Naive B cell (primary cell): ENCODE data around the gene ARX. TPM values are rescaled to one million over a fixed set of nuclear protein-coding genes. Genes with fewer than 3 reads are reported as not detected.
A peak's percentile ranks its signal among the peaks of the same experiment; 100 is the strongest.

Source experiments
- ATAC-seq, 2 donors: fragments of 150-1000 bp; cut with Tn5 transposase; 2 replicates each; pipeline ENCODE4 v1.10.0; 2021; ENCODE audit warnings: low read depth in 2 of 2, mild to moderate bottlenecking in 2 of 2, moderate library complexity in 2 of 2
- DNase-seq: peaks from one replicate; pipeline ENCODE4 v3.0.0; 2022
- H3K27ac Mint-ChIP-seq, 6 donors: one replicate each; pipeline ENCODE4 v1.8.0; 2020 to 2022; ENCODE audit warnings: mild to moderate bottlenecking in 6 of 6, mixed read lengths in 6 of 6, moderate library complexity in 5 of 6, inconsistent platforms in 2 of 6
- H3K27me3 Mint-ChIP-seq, 3 donors: one replicate each; pipeline ENCODE4 v1.8.0; 2021 to 2022; ENCODE audit warnings: mixed read lengths in 3 of 3, mild to moderate bottlenecking in 1 of 3
- H3K36me3 Mint-ChIP-seq, 2 donors: one replicate each; pipeline ENCODE4 v1.8.0; 2020 to 2022; ENCODE audit warnings: mixed read lengths in 2 of 2, inconsistent platforms in 1 of 2, mild to moderate bottlenecking in 1 of 2
- H3K4me1 Mint-ChIP-seq, 3 donors: one replicate each; pipeline ENCODE4 v1.8.0; 2020 to 2022; ENCODE audit warnings: mixed read lengths in 3 of 3, inconsistent platforms in 1 of 3, mild to moderate bottlenecking in 1 of 3, moderate library complexity in 1 of 3
- H3K4me3 Mint-ChIP-seq, 8 donors: one replicate each; pipeline ENCODE4 v1.8.0; 2020 to 2022; ENCODE audit warnings: mild to moderate bottlenecking in 8 of 8, mixed read lengths in 8 of 8, moderate library complexity in 8 of 8, inconsistent platforms in 2 of 8
- H3K9me3 Mint-ChIP-seq, 7 donors: one replicate each; pipeline ENCODE4 v1.8.0; 2020 to 2022; ENCODE audit warnings: mixed read lengths in 7 of 7, mild to moderate bottlenecking in 5 of 7, inconsistent platforms in 2 of 7, moderate library complexity in 1 of 7
- polyA plus RNA-seq, 6 donors: library from polyadenylated mRNA; unstranded; fragments of 300-500 nt; fragmentation: Illumina TruSeq; gene quantifications; one replicate each; pipeline ENCODE4 v1.2.3, GENCODE V29; 2021; ENCODE audit warnings: low read depth in 6 of 6

ARX gene
- polyA plus RNA-seq, 6 donors from 2014 or later, result not detected

DNA sequence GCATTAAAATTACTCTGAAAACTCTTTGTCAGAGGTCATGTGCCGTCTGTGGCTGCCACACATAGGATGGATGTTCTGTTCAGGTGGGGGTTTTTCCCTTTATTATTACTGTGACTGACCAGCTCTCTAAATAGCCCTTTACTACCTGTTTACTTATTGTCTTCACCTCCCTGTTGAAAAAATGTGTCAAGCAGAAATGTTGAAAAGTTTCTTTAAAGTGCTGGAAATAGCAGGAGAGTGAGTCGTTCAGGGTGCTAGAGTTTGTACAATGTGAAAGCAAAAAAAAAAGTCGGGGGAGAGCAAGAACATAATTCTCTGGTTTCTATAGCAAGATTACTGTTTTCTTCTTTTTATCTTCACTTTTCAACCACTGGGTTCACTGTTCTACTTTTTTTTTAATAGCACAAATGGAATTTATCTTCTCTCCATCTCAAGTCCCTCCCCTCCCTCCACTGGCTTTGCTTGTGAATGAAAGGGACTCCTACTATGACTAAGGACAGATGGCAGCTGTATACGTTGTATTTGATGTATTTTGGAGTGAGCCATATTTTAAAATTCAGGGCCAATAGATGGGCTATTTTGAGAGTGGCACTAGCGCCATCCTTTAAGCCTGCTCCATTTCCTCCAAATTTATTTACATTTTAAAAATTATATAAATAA lies 33.3 kb downstream of the ARX start:
- H3K27ac Mint-ChIP-seq, result peak overlapping the region in 1 of 6 donors; percentile 14
- H3K4me1 Mint-ChIP-seq, result no peaks in the 10 kb centered on the region
- ATAC-seq (no peak), DNase-seq (no peak)
- no peak overlapping the region for H3K4me3 Mint-ChIP-seq
- H3K27me3 Mint-ChIP-seq, result no peaks in the 10 kb centered on the region
- H3K9me3 Mint-ChIP-seq, result no peaks in the 10 kb centered on the region
- peaks cover 0 to 11% of the 10 kb centered on the region in 2 donors for H3K36me3 Mint-ChIP-seq

- Mint-ChIP-seq H3K4me3 (no peak overlapping the region), H3K4me1 (no peaks in the 10 kb centered on the region), H3K9me3 (no peaks in the 10 kb centered on the region), H3K27ac (no peak overlapping the region), H3K27me3 (no peaks in the 10 kb centered on the region), H3K36me3 (peaks cover 6 to 11% of the 10 kb centered on the region in 2 donors)
- ATAC-seq (no peak), DNase-seq (no peak)
These were observed 34.7 kb downstream of the ARX start for GRCh38 chrX:24981030-24981429.

- ATAC-seq (no peak), DNase-seq (no peak)
- Mint-ChIP-seq H3K27me3 (no peaks in the 10 kb centered on the region), H3K4me1 (no peaks in the 10 kb centered on the region), H3K9me3 (peaks cover 0 to 3% (median 0%) of the 10 kb centered on the region in 7 donors), H3K4me3 (no peak overlapping the region), H3K36me3 (peaks cover 6 to 11% of the 10 kb centered on the region in 2 donors), H3K27ac (no peak overlapping the region)
These were observed 36.7 kb downstream of the ARX start for GRCh38 chrX:24979081-24979480.

DNA sequence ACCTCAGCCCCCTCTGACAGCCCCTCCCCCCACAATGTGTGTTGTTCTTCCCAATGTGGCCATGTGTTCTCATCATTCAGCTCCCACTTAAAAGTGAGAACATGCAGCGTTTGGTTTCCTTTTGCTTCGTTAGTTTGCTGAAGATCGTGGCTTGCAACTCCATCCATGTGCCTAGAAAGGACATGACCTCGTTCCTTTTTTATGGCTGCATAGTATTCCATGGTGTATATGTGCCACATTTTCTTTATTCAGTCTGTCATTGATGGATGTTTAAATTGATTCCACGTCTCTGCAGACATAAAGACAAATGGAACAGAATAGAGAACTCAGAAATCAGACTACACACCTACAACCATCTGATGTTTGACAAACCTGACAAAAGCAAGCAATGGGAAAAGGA lies 46.0 kb downstream of the ARX start:
- ATAC-seq (no peak), DNase-seq (no peak)
- Mint-ChIP-seq H3K27me3 (no peaks in the 10 kb centered on the region), H3K36me3 (no peaks in the 10 kb centered on the region), H3K9me3 (peaks cover 0 to 15% (median 4%) of the 10 kb centered on the region in 7 donors), H3K27ac (no peak overlapping the region), H3K4me3 (no peak overlapping the region), H3K4me1 (no peaks in the 10 kb centered on the region)

GRCh38 chrX:24965372-24965771 lies 50.4 kb downstream of the ARX start:
- Mint-ChIP-seq H3K9me3 (peaks cover 0 to 12% (median 0%) of the 10 kb centered on the region in 7 donors), H3K4me3 (no peak overlapping the region), H3K4me1 (no peaks in the 10 kb centered on the region), H3K27ac (no peak overlapping the region), H3K36me3 (no peaks in the 10 kb centered on the region), H3K27me3 (no peaks in the 10 kb centered on the region)
- ATAC-seq (no peak), DNase-seq (no peak)

- Mint-ChIP-seq H3K36me3 (no peaks in the 10 kb centered on the region), H3K27ac (no peak overlapping the region), H3K4me1 (no peaks in the 10 kb centered on the region), H3K27me3 (no peaks in the 10 kb centered on the region), H3K4me3 (no peak overlapping the region), H3K9me3 (peaks cover 0 to 5% (median 0%) of the 10 kb centered on the region in 7 donors)
- ATAC-seq, result no peak
- no peak for DNase-seq
These were observed 51.9 kb downstream of the ARX start for GRCh38 chrX:24963823-24964222.

GRCh38 chrX:24961809-24962208 lies 54.0 kb downstream of the ARX start:
- Mint-ChIP-seq H3K4me3 (no peak overlapping the region), H3K27ac (no peak overlapping the region), H3K4me1 (no peaks in the 10 kb centered on the region), H3K27me3 (no peaks in the 10 kb centered on the region), H3K36me3 (no peaks in the 10 kb centered on the region), H3K9me3 (peaks cover 0 to 3% (median 0%) of the 10 kb centered on the region in 7 donors)
- DNase-seq (no peak), ATAC-seq (no peak)

GRCh38 chrX:24956828-24957227 lies 58.9 kb downstream of the ARX start:
- Mint-ChIP-seq H3K27ac (no peak overlapping the region), H3K36me3 (peaks cover 0 to 3% of the 10 kb centered on the region in 2 donors), H3K4me1 (no peaks in the 10 kb centered on the region), H3K9me3 (peaks cover 0 to 3% (median 0%) of the 10 kb centered on the region in 7 donors), H3K27me3 (no peaks in the 10 kb centered on the region), H3K4me3 (no peak overlapping the region)
- ATAC-seq (no peak), DNase-seq (no peak)

- no peak for DNase-seq
- Mint-ChIP-seq H3K36me3 (peaks cover 0 to 3% of the 10 kb centered on the region in 2 donors), H3K9me3 (peaks cover 0 to 3% (median 0%) of the 10 kb centered on the region in 7 donors), H3K4me3 (peak overlapping the region in 1 of 8 donors; percentile 16), H3K4me1 (no peaks in the 10 kb centered on the region), H3K27ac (peak overlapping the region in 1 of 6 donors; percentile 24), H3K27me3 (no peaks in the 10 kb centered on the region)
- ATAC-seq, result no peak
These were observed 60.3 kb downstream of the ARX start for GRCh38 chrX:24955372-24955930.

DNA sequence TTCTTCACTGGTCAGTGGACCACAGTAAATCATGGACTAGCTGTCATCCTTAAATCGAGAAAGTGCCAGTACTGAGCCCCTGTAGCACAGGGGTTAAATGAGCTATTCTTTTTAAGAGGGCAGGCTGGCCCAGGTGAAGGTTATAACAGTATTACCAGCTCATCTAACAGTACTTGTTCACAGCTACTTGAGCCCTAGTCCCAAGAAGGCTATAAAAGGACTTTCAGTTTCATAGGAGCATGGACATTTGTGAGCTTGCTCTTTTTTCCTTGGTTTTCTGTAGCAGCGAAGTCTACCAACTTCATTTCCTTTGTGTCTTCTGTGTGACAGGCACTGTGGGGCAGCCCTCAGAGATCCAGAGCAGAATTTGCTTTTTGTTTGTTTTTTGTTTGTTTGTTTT lies 61.0 kb downstream of the ARX start:
- Mint-ChIP-seq H3K4me3 (no peak overlapping the region), H3K9me3 (peaks cover 0 to under 1% (median 0%) of the 10 kb centered on the region in 7 donors)
- DNase-seq, result no peak

More for the DNA sequence above, 61.0 kb downstream of the ARX start:
- no peak for ATAC-seq
- no peaks in the 10 kb centered on the region for H3K27me3 Mint-ChIP-seq
- H3K27ac Mint-ChIP-seq, result no peak overlapping the region
- H3K4me1 Mint-ChIP-seq, result no peaks in the 10 kb centered on the region
- H3K36me3 Mint-ChIP-seq, result peaks cover 0 to 3% of the 10 kb centered on the region in 2 donors
